HL-60 (cell line): ENCODE results near the gene UBR2.

Experiments used
- POLR2AphosphoS5 ChIP-seq: IDR thresholded peaks from 2 replicates; pipeline ENCODE4 v1.6.1; 2012; ENCODE audit warnings: low read depth
- SPI1 ChIP-seq: IDR thresholded peaks from 2 replicates; pipeline ENCODE4 v1.6.1; 2012; ENCODE audit warnings: low read depth, mild to moderate bottlenecking, borderline replicate concordance
- TF ChIP-seq, protein P1 (sequence below): IDR thresholded peaks from one replicate; pipeline ENCODE4 v1.5.1; 2011; ENCODE audit warnings: low read length, control low read depth, inconsistent platforms; ENCODE audit not compliant: insufficient read depth

DNA sequence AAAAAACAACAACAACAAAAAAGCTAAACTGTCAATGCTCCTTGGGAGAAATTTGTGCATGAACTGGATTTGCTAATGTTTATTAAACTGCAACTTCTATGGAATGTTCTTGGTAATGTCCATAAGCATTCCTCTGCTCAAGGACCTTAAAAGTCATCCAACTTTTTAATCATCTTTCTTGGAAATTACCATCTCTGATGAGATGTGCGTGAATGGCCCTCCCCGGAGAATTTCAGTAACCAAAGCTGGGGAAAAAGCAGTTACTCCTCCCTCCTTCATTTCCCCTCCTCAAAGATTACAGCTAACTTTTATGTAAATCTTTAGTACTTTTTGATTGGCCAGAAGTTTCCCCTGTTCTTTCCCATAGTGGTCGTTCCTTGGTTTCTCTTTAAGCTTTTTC is 176.9 kb downstream of the UBR2 start:
- TF ChIP-seq, protein P1, sequence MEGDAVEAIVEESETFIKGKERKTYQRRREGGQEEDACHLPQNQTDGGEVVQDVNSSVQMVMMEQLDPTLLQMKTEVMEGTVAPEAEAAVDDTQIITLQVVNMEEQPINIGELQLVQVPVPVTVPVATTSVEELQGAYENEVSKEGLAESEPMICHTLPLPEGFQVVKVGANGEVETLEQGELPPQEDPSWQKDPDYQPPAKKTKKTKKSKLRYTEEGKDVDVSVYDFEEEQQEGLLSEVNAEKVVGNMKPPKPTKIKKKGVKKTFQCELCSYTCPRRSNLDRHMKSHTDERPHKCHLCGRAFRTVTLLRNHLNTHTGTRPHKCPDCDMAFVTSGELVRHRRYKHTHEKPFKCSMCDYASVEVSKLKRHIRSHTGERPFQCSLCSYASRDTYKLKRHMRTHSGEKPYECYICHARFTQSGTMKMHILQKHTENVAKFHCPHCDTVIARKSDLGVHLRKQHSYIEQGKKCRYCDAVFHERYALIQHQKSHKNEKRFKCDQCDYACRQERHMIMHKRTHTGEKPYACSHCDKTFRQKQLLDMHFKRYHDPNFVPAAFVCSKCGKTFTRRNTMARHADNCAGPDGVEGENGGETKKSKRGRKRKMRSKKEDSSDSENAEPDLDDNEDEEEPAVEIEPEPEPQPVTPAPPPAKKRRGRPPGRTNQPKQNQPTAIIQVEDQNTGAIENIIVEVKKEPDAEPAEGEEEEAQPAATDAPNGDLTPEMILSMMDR: no peak
- TF ChIP-seq SPI1 (no peak), POLR2AphosphoS5 (no peak)
